ENCODE results near the gene CYTH1. TPM values are rescaled to one million over a fixed set of nuclear protein-coding genes. Genes with fewer than 3 reads are reported as not detected.

Gene CYTH1
- total RNA-seq, 1 experiment from 2014 or later, result 9.7 TPM

- H3K4me3 Mint-ChIP-seq, result no peak overlapping the region
- no peak overlapping the region for H2BK15ac ChIP-seq (ENCODE audit: low read depth, low read length)
- H3K4me1 ChIP-seq (ENCODE audit: insufficient read depth, low read length), result no peaks in the 10 kb centered on the region
- H3K79me2 ChIP-seq (ENCODE audit: insufficient read depth, low read length), result no peaks in the 10 kb centered on the region
- H3K18ac ChIP-seq (ENCODE audit: insufficient read length, low read depth, low read length), result no peak overlapping the region
- H2BK12ac ChIP-seq (ENCODE audit: insufficient read length, low read depth, low read length), result no peak overlapping the region
- TF ChIP-seq, protein P1, sequence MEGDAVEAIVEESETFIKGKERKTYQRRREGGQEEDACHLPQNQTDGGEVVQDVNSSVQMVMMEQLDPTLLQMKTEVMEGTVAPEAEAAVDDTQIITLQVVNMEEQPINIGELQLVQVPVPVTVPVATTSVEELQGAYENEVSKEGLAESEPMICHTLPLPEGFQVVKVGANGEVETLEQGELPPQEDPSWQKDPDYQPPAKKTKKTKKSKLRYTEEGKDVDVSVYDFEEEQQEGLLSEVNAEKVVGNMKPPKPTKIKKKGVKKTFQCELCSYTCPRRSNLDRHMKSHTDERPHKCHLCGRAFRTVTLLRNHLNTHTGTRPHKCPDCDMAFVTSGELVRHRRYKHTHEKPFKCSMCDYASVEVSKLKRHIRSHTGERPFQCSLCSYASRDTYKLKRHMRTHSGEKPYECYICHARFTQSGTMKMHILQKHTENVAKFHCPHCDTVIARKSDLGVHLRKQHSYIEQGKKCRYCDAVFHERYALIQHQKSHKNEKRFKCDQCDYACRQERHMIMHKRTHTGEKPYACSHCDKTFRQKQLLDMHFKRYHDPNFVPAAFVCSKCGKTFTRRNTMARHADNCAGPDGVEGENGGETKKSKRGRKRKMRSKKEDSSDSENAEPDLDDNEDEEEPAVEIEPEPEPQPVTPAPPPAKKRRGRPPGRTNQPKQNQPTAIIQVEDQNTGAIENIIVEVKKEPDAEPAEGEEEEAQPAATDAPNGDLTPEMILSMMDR (conservative IDR thresholded peaks at IDR 0.05), result no peak
- H3K4me1 Mint-ChIP-seq, result 0 out of 4 replicates have a peak, but pooled peaks cover 0 to 5% of the 10 kb centered on the region in 2 experiments
- no peak overlapping the region for H2BK120ac ChIP-seq (ENCODE audit: low read depth, low read length, poor library complexity, severe bottlenecking)
- no peak overlapping the region for H3T11ph ChIP-seq (ENCODE audit: low read length)
- no peaks in the 10 kb centered on the region for H4K20me1 ChIP-seq (ENCODE audit: control insufficient read depth, insufficient read depth, insufficient read length)
- no peak overlapping the region for H4K91ac ChIP-seq (ENCODE audit: insufficient read length, low read depth, low read length)
- no peak overlapping the region for H3K27ac ChIP-seq (ENCODE audit: insufficient read length, low read depth, low read length)
- no peak overlapping the region for H3K4ac ChIP-seq (ENCODE audit: low read depth, low read length)
- H4K8ac ChIP-seq (replicated peaks; ENCODE audit: insufficient read length, low read depth, low read length), result no peak overlapping the region
- H4K5ac ChIP-seq (ENCODE audit: insufficient read length, low read depth, low read length), result no peak overlapping the region
- no peak overlapping the region for H3K23ac ChIP-seq (ENCODE audit: insufficient read length, low read depth, low read length)
- no CpG with 5 or more reads among the region's 1 CpG for WGBS (ENCODE audit: extremely low coverage, insufficient read length, low lambda C conversion rate)
- no peaks in the 10 kb centered on the region for H3K23me2 ChIP-seq (ENCODE audit: insufficient read length, low read depth, low read length, poor library complexity, severe bottlenecking)
- no peaks in the 10 kb centered on the region for H3K79me1 ChIP-seq (ENCODE audit: insufficient read depth, low read depth, low read length, poor library complexity, severe bottlenecking)
- H3K9me3 ChIP-seq (ENCODE audit: control insufficient read depth, low read depth, low read length), result no peaks in the 10 kb centered on the region
- H3K4me2 ChIP-seq (ENCODE audit: insufficient read depth, insufficient read length, low read length), result no peak overlapping the region
- H3K56ac ChIP-seq (ENCODE audit: insufficient read length, low read depth, low read length), result no peak overlapping the region
- H2BK20ac ChIP-seq (ENCODE audit: low read depth, low read length, poor library complexity, severe bottlenecking), result no peak overlapping the region
- H3K9ac ChIP-seq (ENCODE audit: extremely low read depth, insufficient read length, low read length), result no peak overlapping the region
- no peak overlapping the region for H3K27ac Mint-ChIP-seq
- peaks cover 3% of the 10 kb centered on the region for H3K27me3 Mint-ChIP-seq (ENCODE audit: low read depth)
- H2AK5ac ChIP-seq (ENCODE audit: insufficient read length, low read length), result no peak overlapping the region
- DNase-seq, result no peak
- no peak overlapping the region for H2BK5ac ChIP-seq (ENCODE audit: insufficient read length, low read length)
- H3K36me3 Mint-ChIP-seq (ENCODE audit: insufficient read depth in 1 of 3, low read depth in 3 of 3), result no peaks in the 10 kb centered on the region
- H3K14ac ChIP-seq (ENCODE audit: insufficient read depth, low read length), result no peak overlapping the region
- H3K9me3 Mint-ChIP-seq, result peaks cover 0 to 2% of the 10 kb centered on the region in 2 experiments; a peak in 3 of 5 replicates
- no peaks in the 10 kb centered on the region; the same call in 1 of the 2 replicates for H3K27me3 ChIP-seq (ENCODE audit: insufficient read depth, low read length)
- no peak overlapping the region for H2AFZ ChIP-seq (ENCODE audit: low read length)
Measured at GRCh38 chr17:78651554-78651953, 130.5 kb downstream of the CYTH1 start.
